K562 (cell line): ENCODE measurements around the gene CACNA1C. TPM values are rescaled to one million over a fixed set of nuclear protein-coding genes. Genes with fewer than 3 reads are reported as not detected.

Experiments used
- ATAC-seq: fragments of 200-7000 bp; cut with Tn5 transposase; 3 replicates; pipeline ENCODE4 v1.9.1; 2020; ENCODE audit warnings: moderate library complexity
- BruUV-seq: library from RNA; stranded (reverse); fragments of 400-500 nt; replicated peaks from 2 replicates; lab custom pipeline; 2021; lab: Mats Ljungman, UMichigan
- CTCF ChIA-PET: fragments of 300-600 bp; formaldehyde crosslinking; extraction: SDS; loops from one replicate; lab custom pipeline; 2021; ENCODE audit warnings: low intra/inter-chr PET ratio; lab: Yijun Ruan, JAX
- POLR2A ChIA-PET: fragments of 300-600, 350-650 bp; sonication (Branson Sonifier 250); formaldehyde crosslinking; extraction: SDS; loops from one replicate; lab custom pipeline; 2021; ENCODE audit warnings: antibody characterized with exemption, inconsistent platforms; lab: Yijun Ruan, JAX
- DNase-seq, 4 experiments: peaks; one replicate each; pipeline versions ENCODE4 v3.0.0 to v3.0.0-alpha.2; 2011 to 2018; ENCODE audit warnings: low spot score in 3 of 4, mixed read lengths in 3 of 4; ENCODE audit errors: extremely low read depth in 1 of 4
- FAIRE-seq: peaks from 2 replicates; lab custom pipeline; 2011; peaks lifted over from hg19 to GRCh38; lab: Jason Lieb, UNC
- H2AFZ ChIP-seq: 2 replicates; pipeline ENCODE4 v1.6.0; 2011; ENCODE audit warnings: low read depth, low read length, control low read depth, inconsistent platforms
- H3K27ac ChIP-seq: fragments of 200-600 bp; 3 replicates; pipeline ENCODE4 v1.8.0; 2011; ENCODE audit warnings: low read depth, mild to moderate bottlenecking, control low read depth, inconsistent platforms, low read length, moderate library complexity, mixed read lengths; ENCODE audit errors: extremely low read depth
- H3K27me3 ChIP-seq, 2 experiments: fragments of 300-600 bp in 1 of 2; 2 replicates in 1 of 2; 3 replicates in 1 of 2; pipeline versions ENCODE4 v1.6.0 to v1.8.0; 2011; ENCODE audit warnings: inconsistent platforms in 2 of 2, low read length in 2 of 2, mild to moderate bottlenecking in 1 of 2, mixed read lengths in 1 of 2, moderate library complexity in 1 of 2; ENCODE audit not compliant: control insufficient read depth in 2 of 2, insufficient read depth in 2 of 2
- H3K36me3 ChIP-seq: fragments of 300-600 bp; 3 replicates; pipeline ENCODE4 v1.8.0; 2011; ENCODE audit warnings: mild to moderate bottlenecking, low read length, inconsistent platforms; ENCODE audit not compliant: control insufficient read depth, insufficient read depth
- H3K4me1 ChIP-seq, 2 experiments: fragments of 200-600 bp in 1 of 2; replicated peaks in 1 of 2; 2 replicates in 1 of 2; 3 replicates in 1 of 2; pipeline versions ENCODE4 v1.5.1 to v1.8.0; 2011; ENCODE audit warnings: inconsistent platforms in 2 of 2, low read length in 2 of 2, mild to moderate bottlenecking in 1 of 2, mixed read lengths in 1 of 2, moderate library complexity in 1 of 2; ENCODE audit not compliant: control insufficient read depth in 2 of 2, insufficient read depth in 2 of 2
- H3K4me2 ChIP-seq: 2 replicates; pipeline ENCODE4 v1.6.1; 2011; ENCODE audit warnings: low read length, control low read depth, inconsistent platforms, mixed read lengths; ENCODE audit not compliant: insufficient read depth
- H3K4me3 ChIP-seq: fragments of 200-600 bp; sonication (generic), shearing (Covaris generic); 2 replicates; pipeline ENCODE4 v1.5.1; 2016; ENCODE audit warnings: control low read depth, inconsistent platforms
- H3K79me2 ChIP-seq: fragments of 200-600 bp; 3 replicates; pipeline ENCODE4 v1.8.0; 2011; ENCODE audit warnings: low read length, inconsistent platforms; ENCODE audit not compliant: control insufficient read depth, insufficient read depth
- H3K9ac ChIP-seq, 2 experiments: 2 replicates each; pipeline versions ENCODE4 v1.6.0 to v1.6.1; 2011; ENCODE audit warnings: low read depth in 2 of 2, low read length in 2 of 2, control low read depth in 1 of 2, inconsistent platforms in 1 of 2, mild to moderate bottlenecking in 1 of 2, mixed read lengths in 1 of 2; ENCODE audit not compliant: insufficient read depth in 1 of 2
- H3K9me1 ChIP-seq: one replicate; pipeline ENCODE4 v1.6.0; 2011; ENCODE audit warnings: inconsistent platforms, mild to moderate bottlenecking, low read length, moderate library complexity; ENCODE audit not compliant: control insufficient read depth, insufficient read depth
- H3K9me3 ChIP-seq: replicated peaks from 2 replicates; pipeline ENCODE4 v1.5.1; 2011; ENCODE audit warnings: low read depth, low read length, inconsistent platforms; ENCODE audit not compliant: control insufficient read depth, insufficient read depth
- H4K20me1 ChIP-seq: replicated peaks from 2 replicates; pipeline ENCODE4 v1.6.1; 2011; ENCODE audit warnings: low read length, inconsistent platforms, mixed read lengths; ENCODE audit not compliant: control insufficient read depth, insufficient read depth
- GABPB1 ChIP-seq: sonication (generic); formaldehyde crosslinking; IDR thresholded peaks from 2 replicates; pipeline ENCODE4 v1.8.0; 2022; ENCODE audit warnings: mild to moderate bottlenecking, missing genetic modification reagents
- HEY1 ChIP-seq: fragments of 250-450 bp; sonication (Bioruptor Pico); IDR thresholded peaks from 2 replicates; pipeline ENCODE4 v1.5.0; 2020; ENCODE audit warnings: mild to moderate bottlenecking, moderate library complexity, borderline replicate concordance
- MXI1 ChIP-seq: IDR thresholded peaks from 2 replicates; pipeline ENCODE4 v1.6.1; 2011; ENCODE audit warnings: low read depth, mild to moderate bottlenecking, improper control_type of control experiment, low read length
- RAD21 ChIP-seq, 2 experiments: fragments of 250-450 bp in 1 of 2; fragments of 450-650 bp in 1 of 2; sonication (Bioruptor Pico) in 1 of 2; formaldehyde crosslinking in 1 of 2; IDR thresholded peaks in 1 of 2; conservative IDR thresholded peaks in 1 of 2; 2 replicates each; pipeline versions ENCODE4 v1.4.0 to v1.8.0; 2020 to 2022; ENCODE audit warnings: mild to moderate bottlenecking in 2 of 2, moderate library complexity in 1 of 2
- SRSF7 ChIP-seq: fragments of 200-400 bp; formaldehyde crosslinking; optimal IDR thresholded peaks from 2 replicates; pipeline ENCODE3; 2017; ENCODE audit warnings: mild to moderate bottlenecking, low read depth, low read length
- WGBS: fragments of 100-300 bp; shearing (Covaris generic); methylation state at CpG from one replicate; pipeline ENCODE4 v1.1.6; 2016; ENCODE audit warnings: low coverage, mixed read lengths; ENCODE audit not compliant: insufficient coverage; ENCODE audit errors: missing lambda C conversion rate; 5-methylcytosine and 5-hydroxymethylcytosine counted together
- in situ Hi-C: fragments of 300-500 bp; cut with MboI; formaldehyde crosslinking; loops from 4 replicates; pipeline ENCODE4 v1.15.0; 2018; ENCODE audit warnings: inconsistent platforms, mixed read lengths
- intact Hi-C: fragments of 100-400 bp; cut with micrococcal nuclease; formaldehyde crosslinking; loops from 2 replicates; pipeline ENCODE4 v1.14.2; 2022
- polyA plus RNA-seq, 8 experiments: library from polyadenylated mRNA; depleted of rRNA in 4 of 8; stranded (reverse) in 5 of 8; unstranded in 3 of 8; fragments of >200 nt; fragmentation: Nextera tagmentation in 2 of 8; fragmentation: Illumina TruSeq in 1 of 8; extraction: Ambion mirVana in 2 of 8; extraction: Trizol in 1 of 8; gene quantifications; 2 replicates each; pipeline versions ENCODE4 v1.2.1 to v1.2.3, GENCODE V29; 2011 to 2014; ENCODE audit warnings: inconsistent platforms in 1 of 8, missing spikeins in 1 of 8
- total RNA-seq, 7 experiments: library from RNA; depleted of rRNA in 6 of 7; stranded (reverse); fragments of >200 nt in 6 of 7; fragmentation: Illumina TruSeq in 2 of 7; extraction: Trizol in 2 of 7; gene quantifications; 2 replicates each; pipeline versions ENCODE4 v1.2.1 to v1.2.3, GENCODE V29; 2011 to 2021; ENCODE audit warnings: low replicate concordance in 1 of 7
- TF ChIP-seq, protein P1 (sequence below): IDR thresholded peaks from 3 replicates; pipeline ENCODE4 v1.6.1; 2011; ENCODE audit warnings: borderline replicate concordance, mild to moderate bottlenecking; ENCODE audit not compliant: insufficient read length, insufficient read depth

CACNA1C gene
- total and polyA plus RNA-seq, 9 of the 15 experiments (the other 6 are each of a cell fraction or from before 2014, with no cell fraction given): not detected

DNA sequence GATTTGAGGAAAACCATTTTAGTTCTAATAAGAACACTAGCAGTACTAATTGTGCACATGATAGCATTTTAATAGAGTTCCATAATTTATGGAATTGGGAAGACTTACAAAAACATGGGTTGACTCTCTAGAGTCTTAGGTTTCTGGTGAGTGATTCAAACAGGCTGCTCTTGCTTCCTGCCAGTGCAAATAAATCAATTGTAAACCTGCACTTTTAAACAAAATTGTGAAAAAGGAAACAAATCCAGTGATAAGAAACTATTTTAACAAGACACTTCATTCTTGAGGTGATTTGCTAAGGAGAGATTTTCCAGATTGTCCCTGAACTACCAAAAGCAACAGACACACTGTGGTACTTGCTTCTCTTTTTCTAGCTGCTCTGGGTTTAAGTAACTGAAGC is 112.2 kb downstream of the CACNA1C start:
- H3K9me3 ChIP-seq: no peaks in the 10 kb centered on the region
- H2AFZ ChIP-seq: no peak overlapping the region
- H3K9me1 ChIP-seq: no peaks in the 10 kb centered on the region
- no peaks in the 10 kb centered on the region for H4K20me1 ChIP-seq
- no peak overlapping the region for H3K4me3 ChIP-seq
- no peak overlapping the region for H3K4me2 ChIP-seq
- no peak overlapping the region for H3K9ac ChIP-seq
- intact Hi-C loops (no loop called here), in situ Hi-C loops (no loop called here)
- FAIRE-seq (no peak), DNase-seq (no peak), ATAC-seq (no peak)
- peaks cover 0 to 8% of the 10 kb centered on the region in 2 experiments; a peak in 1 of 5 replicates for H3K27me3 ChIP-seq
- no peak overlapping the region for H3K27ac ChIP-seq
- TF ChIP-seq SRSF7: no peak
- TF ChIP-seq HEY1 (CRISPR knock-in tag): no peak
- no peak for TF ChIP-seq RAD21 (CRISPR knock-in tag; conservative IDR thresholded peaks at IDR 0.05 in 1 of 2, IDR thresholded peaks at IDR 0.05 in 1 of 2)
- no peaks in the 10 kb centered on the region for H3K79me2 ChIP-seq
- ChIA-PET POLR2A (interaction anchor here (0.6 kb wide), 1 partner anchor 8 kb away, joined by 3 read pairs; no protein-coding TSS in a partner anchor), CTCF (no interaction called here)
- no peaks in the 10 kb centered on the region for H3K36me3 ChIP-seq
- no TSS peak for BruUV-seq
- no peaks in the 10 kb centered on the region for H3K4me1 ChIP-seq

GRCh38 chr12:2165927-2166326 is 113.1 kb downstream of the CACNA1C start:
- Histone ChIP-seq H3K9me3 (no peaks in the 10 kb centered on the region), H3K4me1 (no peaks in the 10 kb centered on the region), H2AFZ (no peak overlapping the region), H3K4me3 (no peak overlapping the region), H3K4me2 (no peak overlapping the region), H3K9ac (no peak overlapping the region), H3K9me1 (no peaks in the 10 kb centered on the region), H3K27ac (no peak overlapping the region), H3K27me3 (peaks cover 0 to 8% of the 10 kb centered on the region in 2 experiments; a peak in 2 of 5 replicates), H3K36me3 (no peaks in the 10 kb centered on the region), H4K20me1 (no peaks in the 10 kb centered on the region), H3K79me2 (no peaks in the 10 kb centered on the region)
- WGBS: 0% methylated on average over 3 of the region's 3 CpGs
- no peak for TF ChIP-seq GABPB1 (CRISPR knock-in tag)
- TF ChIP-seq, protein P1, sequence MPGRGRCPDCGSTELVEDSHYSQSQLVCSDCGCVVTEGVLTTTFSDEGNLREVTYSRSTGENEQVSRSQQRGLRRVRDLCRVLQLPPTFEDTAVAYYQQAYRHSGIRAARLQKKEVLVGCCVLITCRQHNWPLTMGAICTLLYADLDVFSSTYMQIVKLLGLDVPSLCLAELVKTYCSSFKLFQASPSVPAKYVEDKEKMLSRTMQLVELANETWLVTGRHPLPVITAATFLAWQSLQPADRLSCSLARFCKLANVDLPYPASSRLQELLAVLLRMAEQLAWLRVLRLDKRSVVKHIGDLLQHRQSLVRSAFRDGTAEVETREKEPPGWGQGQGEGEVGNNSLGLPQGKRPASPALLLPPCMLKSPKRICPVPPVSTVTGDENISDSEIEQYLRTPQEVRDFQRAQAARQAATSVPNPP: no peak
- TF ChIP-seq MXI1: no peak
- no TSS peak for BruUV-seq
- DNase-seq: no peak
- in situ Hi-C loops: no loop called here
- POLR2A ChIA-PET: no interaction called here
- intact Hi-C loops: no loop called here
- no peak for FAIRE-seq
- CTCF ChIA-PET: no interaction called here
- no peak for ATAC-seq
